KMS-11 (cell line): Measurements from ENCODE around the gene EP400.

Source experiments
- H2AFZ ChIP-seq: fragments of 200-600 bp; sonication (generic); 2 replicates; pipeline ENCODE4 v1.6.1; 2016; ENCODE audit warnings: antibody characterized with exemption, mixed run types, low read depth
- H3K27ac ChIP-seq: fragments of 200-600 bp; sonication (generic); 2 replicates; pipeline ENCODE4 v1.6.1; 2016; ENCODE audit warnings: mild to moderate bottlenecking, mixed run types
- H3K27me3 ChIP-seq: fragments of 200-600 bp; sonication (generic); 2 replicates; pipeline ENCODE4 v1.6.1; 2017; ENCODE audit warnings: mild to moderate bottlenecking, low read depth, mixed run types, moderate library complexity; ENCODE audit not compliant: insufficient read depth
- H3K36me3 ChIP-seq: fragments of 200-600 bp; sonication (generic); 2 replicates; pipeline ENCODE4 v1.6.1; 2017; ENCODE audit warnings: mild to moderate bottlenecking, mixed run types; ENCODE audit not compliant: insufficient read depth
- H3K4me1 ChIP-seq: fragments of 200-600 bp; sonication (generic); 2 replicates; pipeline ENCODE4 v1.6.1; 2016; ENCODE audit warnings: mild to moderate bottlenecking, low read depth, mixed run types; ENCODE audit not compliant: poor library complexity, severe bottlenecking
- H3K4me2 ChIP-seq: fragments of 200-600 bp; sonication (generic); 2 replicates; pipeline ENCODE4 v1.7.0; 2016; ENCODE audit warnings: mild to moderate bottlenecking, mixed run types
- H3K4me3 ChIP-seq: fragments of 200-600 bp; sonication (generic); IDR thresholded peaks from 2 replicates; pipeline ENCODE4 v1.6.1; 2017; ENCODE audit warnings: low read depth, low read length, mixed read lengths; ENCODE audit not compliant: insufficient read depth
- H3K79me2 ChIP-seq: fragments of 200-600 bp; sonication (generic); 2 replicates; pipeline ENCODE4 v1.6.1; 2016; ENCODE audit warnings: low read depth, mixed run types; ENCODE audit not compliant: insufficient read depth
- H3K9ac ChIP-seq: fragments of 200-600 bp; sonication (generic); 2 replicates; pipeline ENCODE4 v1.6.1; 2016; ENCODE audit warnings: mild to moderate bottlenecking, mixed run types
- H4K20me1 ChIP-seq: fragments of 200-600 bp; sonication (generic); 2 replicates; pipeline ENCODE4 v1.6.1; 2016; ENCODE audit warnings: mild to moderate bottlenecking, mixed run types; ENCODE audit not compliant: insufficient read depth
- TF ChIP-seq, protein P1 (sequence below): fragments of 200-600 bp; sonication (generic); conservative IDR thresholded peaks from 2 replicates; pipeline ENCODE4 v1.6.1; 2017; ENCODE audit warnings: low read depth, mild to moderate bottlenecking, antibody characterized with exemption, low read length, moderate library complexity, mixed read lengths

Gene EP400

GRCh38 chr12:131929581-131930456, 19.9 kb upstream of the EP400 start:
- Histone ChIP-seq H4K20me1 (no peaks in the 10 kb centered on the region), H3K79me2 (peaks cover 14% of the 10 kb centered on the region), H3K27ac (peak overlapping the region; percentile 49), H2AFZ (no peak overlapping the region), H3K4me3 (no peak overlapping the region), H3K4me2 (peak overlapping the region; percentile 76), H3K4me1 (peaks cover 15% of the 10 kb centered on the region), H3K9ac (peak overlapping the region; percentile 79; the same call in 1 of the 2 replicates), H3K27me3 (no peaks in the 10 kb centered on the region), H3K36me3 (no peaks in the 10 kb centered on the region)
- TF ChIP-seq, protein P1, sequence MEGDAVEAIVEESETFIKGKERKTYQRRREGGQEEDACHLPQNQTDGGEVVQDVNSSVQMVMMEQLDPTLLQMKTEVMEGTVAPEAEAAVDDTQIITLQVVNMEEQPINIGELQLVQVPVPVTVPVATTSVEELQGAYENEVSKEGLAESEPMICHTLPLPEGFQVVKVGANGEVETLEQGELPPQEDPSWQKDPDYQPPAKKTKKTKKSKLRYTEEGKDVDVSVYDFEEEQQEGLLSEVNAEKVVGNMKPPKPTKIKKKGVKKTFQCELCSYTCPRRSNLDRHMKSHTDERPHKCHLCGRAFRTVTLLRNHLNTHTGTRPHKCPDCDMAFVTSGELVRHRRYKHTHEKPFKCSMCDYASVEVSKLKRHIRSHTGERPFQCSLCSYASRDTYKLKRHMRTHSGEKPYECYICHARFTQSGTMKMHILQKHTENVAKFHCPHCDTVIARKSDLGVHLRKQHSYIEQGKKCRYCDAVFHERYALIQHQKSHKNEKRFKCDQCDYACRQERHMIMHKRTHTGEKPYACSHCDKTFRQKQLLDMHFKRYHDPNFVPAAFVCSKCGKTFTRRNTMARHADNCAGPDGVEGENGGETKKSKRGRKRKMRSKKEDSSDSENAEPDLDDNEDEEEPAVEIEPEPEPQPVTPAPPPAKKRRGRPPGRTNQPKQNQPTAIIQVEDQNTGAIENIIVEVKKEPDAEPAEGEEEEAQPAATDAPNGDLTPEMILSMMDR = no peak

GRCh38 chr12:131930510-131930909, 19.2 kb upstream of the EP400 start:
- TF ChIP-seq, protein P1 = no peak
- Histone ChIP-seq H2AFZ (no peak overlapping the region), H3K79me2 (peaks cover 14% of the 10 kb centered on the region), H3K4me3 (no peak overlapping the region), H3K4me1 (peaks cover 12% of the 10 kb centered on the region), H3K4me2 (peak overlapping the region; percentile 76), H3K27me3 (no peaks in the 10 kb centered on the region), H3K9ac (peak overlapping the region; percentile 79; the same call in 1 of the 2 replicates), H3K27ac (no peak overlapping the region), H3K36me3 (no peaks in the 10 kb centered on the region), H4K20me1 (no peaks in the 10 kb centered on the region)

DNA sequence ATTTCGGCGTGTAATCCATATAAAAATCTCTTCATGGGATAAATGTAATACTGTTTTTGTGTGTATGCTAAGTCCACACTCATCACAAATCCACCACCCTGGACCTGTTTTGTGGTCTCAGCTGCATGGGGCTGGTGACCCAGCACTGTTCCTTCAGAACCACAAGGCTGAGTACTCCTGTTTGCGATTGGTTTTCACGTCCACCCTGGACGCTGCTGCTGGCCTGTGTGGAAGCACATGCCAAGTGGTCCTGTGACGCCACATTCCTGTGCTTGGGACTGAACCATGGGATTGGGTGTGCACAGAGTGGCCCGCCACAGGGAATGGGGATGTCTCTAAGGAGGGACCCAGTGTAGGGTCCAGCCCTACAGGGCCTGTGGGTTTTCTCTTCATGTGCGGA, 16.4 kb upstream of the EP400 start:
- no peaks in the 10 kb centered on the region for H3K27me3 ChIP-seq
- no peak overlapping the region for H3K9ac ChIP-seq
- H3K27ac ChIP-seq = no peak overlapping the region
- H2AFZ ChIP-seq = no peak overlapping the region
- no peaks in the 10 kb centered on the region for H3K36me3 ChIP-seq
- TF ChIP-seq, protein P1 = no peak
- no peak overlapping the region for H3K4me3 ChIP-seq
- peaks cover 8% of the 10 kb centered on the region for H3K4me1 ChIP-seq
- H3K79me2 ChIP-seq = peaks cover 14% of the 10 kb centered on the region
- H4K20me1 ChIP-seq = no peaks in the 10 kb centered on the region
- no peak overlapping the region for H3K4me2 ChIP-seq

DNA sequence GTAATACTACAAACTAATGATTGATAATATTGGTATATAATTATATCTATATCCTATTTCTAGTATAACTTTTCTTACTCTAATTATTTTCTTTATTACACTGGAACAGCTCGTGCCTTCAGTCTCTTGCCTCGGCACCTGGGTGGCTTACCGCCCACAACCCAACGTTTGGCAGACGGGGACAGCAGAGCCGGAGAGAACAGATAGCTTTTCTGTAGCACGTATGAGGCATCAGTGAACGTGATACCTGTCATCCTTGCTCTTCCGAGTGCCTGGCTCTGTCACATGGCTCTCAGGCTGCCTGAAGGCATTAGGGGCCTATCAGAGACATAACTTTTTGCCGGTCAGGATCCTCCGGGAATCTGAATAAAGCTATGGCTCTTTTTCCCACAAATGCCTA, 15.2 kb upstream of the EP400 start:
- Histone ChIP-seq H3K4me1 (peaks cover 8% of the 10 kb centered on the region), H3K4me3 (no peak overlapping the region), H3K27ac (no peak overlapping the region), H3K36me3 (no peaks in the 10 kb centered on the region), H3K4me2 (no peak overlapping the region), H3K9ac (no peak overlapping the region), H3K27me3 (no peaks in the 10 kb centered on the region), H4K20me1 (no peaks in the 10 kb centered on the region), H3K79me2 (peaks cover 14% of the 10 kb centered on the region), H2AFZ (no peak overlapping the region)
- TF ChIP-seq, protein P1 = no peak
